Activated naive CD4-positive, alpha-beta T cell treated with anti-CD3 and anti-CD28 coated beads, Interleukin-2, amount 50 U/mL, for 24 hours (primary cell): ENCODE results near the gene MYO1F.

ENCODE experiments used
- H3K27ac Mint-ChIP-seq: one replicate; pipeline ENCODE4 v1.8.0; 2021; ENCODE audit warnings: mild to moderate bottlenecking, mixed read lengths
- H3K27me3 Mint-ChIP-seq: one replicate; pipeline ENCODE4 v1.8.0; 2021; ENCODE audit warnings: mixed read lengths
- H3K36me3 Mint-ChIP-seq: one replicate; pipeline ENCODE4 v1.8.0; 2021; ENCODE audit warnings: mixed read lengths
- H3K4me1 Mint-ChIP-seq: one replicate; pipeline ENCODE4 v1.8.0; 2021; ENCODE audit warnings: mixed read lengths
- H3K4me3 Mint-ChIP-seq: one replicate; pipeline ENCODE4 v1.8.0; 2021; ENCODE audit warnings: mild to moderate bottlenecking, mixed read lengths
- H3K9me3 Mint-ChIP-seq: one replicate; pipeline ENCODE4 v1.8.0; 2021; ENCODE audit warnings: mixed read lengths

Gene MYO1F

DNA sequence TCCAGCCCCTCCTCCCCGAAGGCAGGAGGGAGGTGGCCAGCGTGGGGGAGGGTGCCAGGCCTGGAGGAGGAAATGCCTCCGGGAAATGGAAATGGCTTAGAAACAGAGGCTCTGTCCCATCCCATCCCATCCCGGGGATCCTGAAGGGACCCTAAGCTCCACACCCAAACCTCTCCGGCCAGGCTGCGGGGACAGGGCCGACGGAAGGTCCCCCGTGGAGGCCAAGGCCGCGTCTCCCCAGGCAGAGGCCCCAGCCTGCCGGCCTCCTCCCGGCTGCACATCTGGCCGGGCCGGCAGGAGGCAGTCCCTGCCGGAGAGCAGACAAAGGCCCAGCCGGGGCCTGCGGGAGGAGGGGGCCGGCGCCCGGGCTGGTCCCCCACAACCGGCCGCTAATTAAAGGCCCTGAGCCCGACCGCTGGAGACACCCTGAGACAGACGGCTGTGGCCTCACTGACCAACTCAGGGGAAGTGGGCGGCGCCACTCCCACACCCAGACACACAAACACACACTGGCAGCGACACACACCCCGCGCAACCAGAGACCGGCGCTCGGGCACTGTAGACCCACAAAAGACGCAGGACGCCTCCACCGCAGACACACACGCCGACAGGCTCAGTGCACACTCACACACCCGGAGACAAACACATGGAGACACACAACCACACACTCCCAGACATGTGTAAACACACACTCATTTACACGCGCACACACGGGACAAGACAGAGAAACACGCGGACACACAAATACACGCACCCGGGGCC, 32.2 kb upstream of the MYO1F start:
- peaks cover 51% of the 10 kb centered on the region for H3K4me1 Mint-ChIP-seq
- H3K27ac Mint-ChIP-seq = peak overlapping the region; percentile 93
- H3K36me3 Mint-ChIP-seq = peaks cover 4% of the 10 kb centered on the region
- peak overlapping the region; percentile 94 for H3K4me3 Mint-ChIP-seq
- H3K9me3 Mint-ChIP-seq = no peaks in the 10 kb centered on the region
- no peaks in the 10 kb centered on the region for H3K27me3 Mint-ChIP-seq

DNA sequence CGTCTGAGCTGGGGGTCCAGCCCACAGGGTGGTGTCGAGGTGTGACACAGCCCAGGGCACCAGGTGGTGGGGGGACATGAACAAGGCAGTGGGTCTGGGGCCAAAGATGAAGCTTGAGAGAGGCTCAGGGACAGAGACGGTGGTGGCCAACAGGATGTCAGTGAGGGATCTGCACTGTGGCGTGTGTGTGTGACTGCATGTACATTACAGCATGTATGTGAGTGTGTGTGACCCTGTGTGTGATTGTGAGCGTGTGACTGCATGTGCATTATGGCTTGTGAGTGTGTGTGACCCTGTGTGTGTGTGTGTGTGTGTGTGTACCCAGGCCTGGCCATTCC, 31.7 kb upstream of the MYO1F start:
- H3K27me3 Mint-ChIP-seq = no peaks in the 10 kb centered on the region
- peak overlapping the region; percentile 66 for H3K27ac Mint-ChIP-seq
- H3K4me1 Mint-ChIP-seq = peaks cover 51% of the 10 kb centered on the region
- H3K9me3 Mint-ChIP-seq = no peaks in the 10 kb centered on the region
- peaks cover 4% of the 10 kb centered on the region for H3K36me3 Mint-ChIP-seq
- H3K4me3 Mint-ChIP-seq = peak overlapping the region; percentile 60

DNA sequence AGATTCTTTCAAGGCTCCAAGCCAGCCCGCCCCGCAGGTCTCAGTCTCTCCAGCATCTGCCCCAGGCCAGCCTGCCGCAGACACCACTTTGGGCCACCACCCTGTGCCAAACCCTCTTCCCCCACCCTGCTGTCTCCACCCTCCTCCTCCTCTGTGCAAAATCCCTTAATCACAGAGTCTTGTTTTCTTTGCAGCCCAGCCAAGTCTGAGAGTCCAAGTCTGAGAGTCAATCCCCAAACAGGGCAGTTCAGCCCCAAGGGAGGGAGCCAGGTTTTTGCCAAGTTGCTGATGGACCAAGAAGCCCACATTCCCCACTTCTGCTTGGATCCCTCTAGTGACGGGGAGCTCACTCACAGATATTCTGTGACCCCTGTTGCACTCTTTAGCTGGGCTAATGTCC, 30.1 kb upstream of the MYO1F start:
- no peak overlapping the region for H3K4me3 Mint-ChIP-seq
- no peak overlapping the region for H3K27ac Mint-ChIP-seq
- H3K36me3 Mint-ChIP-seq = peaks cover 6% of the 10 kb centered on the region
- H3K9me3 Mint-ChIP-seq = no peaks in the 10 kb centered on the region
- H3K27me3 Mint-ChIP-seq = no peaks in the 10 kb centered on the region
- H3K4me1 Mint-ChIP-seq = peaks cover 45% of the 10 kb centered on the region

DNA sequence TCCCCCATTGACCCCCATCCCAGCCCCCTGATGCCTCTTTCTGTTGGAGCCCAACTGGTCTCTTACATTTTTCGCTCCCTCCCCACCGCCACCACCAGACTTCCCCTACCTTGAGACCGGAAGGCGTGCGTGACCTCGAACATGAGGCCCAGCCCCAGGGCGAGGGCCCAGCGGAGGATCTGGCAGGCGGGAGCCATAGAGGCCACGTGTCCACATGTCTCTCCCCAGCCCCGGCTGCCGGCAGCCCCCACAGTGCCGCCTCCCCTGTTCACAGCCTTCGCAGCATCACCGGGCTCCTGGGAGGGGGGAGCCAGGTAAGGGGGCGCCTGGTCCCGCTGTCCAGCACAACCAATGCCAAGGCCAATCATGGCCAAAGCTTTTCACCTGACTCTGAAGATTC, 28.3 kb upstream of the MYO1F start:
- Mint-ChIP-seq H3K36me3 (peaks cover 9% of the 10 kb centered on the region), H3K9me3 (no peaks in the 10 kb centered on the region), H3K27ac (no peak overlapping the region), H3K4me1 (peaks cover 36% of the 10 kb centered on the region), H3K27me3 (no peaks in the 10 kb centered on the region), H3K4me3 (no peak overlapping the region)

DNA sequence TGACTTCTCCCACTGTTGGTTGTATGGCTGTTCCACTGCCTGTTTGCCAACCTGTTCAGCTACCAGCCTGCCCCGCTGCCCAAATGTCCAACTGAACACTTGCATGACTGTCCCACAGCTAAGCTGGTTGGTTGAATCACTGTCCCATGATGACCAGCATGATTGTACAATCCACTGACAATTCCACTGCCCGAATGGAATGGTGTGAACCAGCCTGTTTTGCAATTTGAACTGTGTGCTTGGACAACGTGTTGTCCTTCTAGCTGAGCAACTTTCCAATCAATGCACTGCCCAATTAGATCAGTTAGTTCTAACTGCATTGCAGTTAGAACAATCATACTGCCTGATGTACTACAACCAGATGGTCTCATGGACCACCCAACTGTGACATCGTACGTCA, 24.6 kb upstream of the MYO1F start:
- H3K27me3 Mint-ChIP-seq = no peaks in the 10 kb centered on the region
- H3K27ac Mint-ChIP-seq = no peak overlapping the region
- H3K36me3 Mint-ChIP-seq = peaks cover 9% of the 10 kb centered on the region
- peaks cover 3% of the 10 kb centered on the region for H3K4me1 Mint-ChIP-seq
- no peak overlapping the region for H3K4me3 Mint-ChIP-seq
- H3K9me3 Mint-ChIP-seq = no peaks in the 10 kb centered on the region

DNA sequence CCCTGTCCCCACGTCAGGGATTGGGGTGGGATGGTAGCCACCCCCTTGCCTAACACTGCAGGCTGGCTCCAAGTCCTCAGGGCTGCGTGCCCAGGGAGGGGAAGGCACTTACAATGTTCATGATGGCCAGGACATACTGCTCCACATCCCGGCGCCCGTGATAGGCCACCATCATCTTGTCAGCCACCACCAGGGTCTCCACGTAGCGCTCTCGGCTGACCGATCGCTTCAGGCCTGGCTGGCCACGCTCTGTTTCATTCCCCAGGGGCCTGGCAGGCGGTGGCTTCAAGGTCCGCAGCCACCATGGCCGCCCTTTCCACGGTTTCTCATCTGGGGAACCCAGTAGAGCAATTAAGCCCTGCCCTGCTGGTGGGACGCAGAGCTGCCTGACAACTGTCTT, 23.6 kb upstream of the MYO1F start:
- no peak overlapping the region for H3K4me3 Mint-ChIP-seq
- no peak overlapping the region for H3K27ac Mint-ChIP-seq
- H3K36me3 Mint-ChIP-seq = peaks cover 7% of the 10 kb centered on the region
- H3K27me3 Mint-ChIP-seq = no peaks in the 10 kb centered on the region
- H3K9me3 Mint-ChIP-seq = no peaks in the 10 kb centered on the region
- H3K4me1 Mint-ChIP-seq = no peaks in the 10 kb centered on the region

DNA sequence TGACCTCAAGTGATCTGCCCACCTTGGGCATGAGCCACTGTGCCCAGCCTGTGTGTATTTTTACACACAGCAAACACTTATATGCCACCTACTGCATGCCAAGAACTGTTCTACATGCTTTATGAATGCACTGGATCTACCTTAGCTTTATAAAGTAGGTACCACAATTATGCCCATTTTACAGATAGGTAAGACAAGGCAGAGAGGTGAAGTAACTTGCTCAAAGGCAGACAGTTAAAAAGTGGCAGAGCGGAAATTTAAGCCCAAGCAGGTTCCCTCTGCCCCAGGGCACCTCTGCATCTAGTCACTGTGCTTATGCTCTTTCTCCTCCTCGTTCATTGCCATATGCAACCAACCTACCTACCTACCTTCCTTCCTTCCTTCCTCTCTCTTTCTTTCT, 22.8 kb upstream of the MYO1F start:
- peaks cover 7% of the 10 kb centered on the region for H3K36me3 Mint-ChIP-seq
- H3K27ac Mint-ChIP-seq = no peak overlapping the region
- no peaks in the 10 kb centered on the region for H3K4me1 Mint-ChIP-seq
- H3K4me3 Mint-ChIP-seq = no peak overlapping the region
- H3K9me3 Mint-ChIP-seq = no peaks in the 10 kb centered on the region
- no peaks in the 10 kb centered on the region for H3K27me3 Mint-ChIP-seq

DNA sequence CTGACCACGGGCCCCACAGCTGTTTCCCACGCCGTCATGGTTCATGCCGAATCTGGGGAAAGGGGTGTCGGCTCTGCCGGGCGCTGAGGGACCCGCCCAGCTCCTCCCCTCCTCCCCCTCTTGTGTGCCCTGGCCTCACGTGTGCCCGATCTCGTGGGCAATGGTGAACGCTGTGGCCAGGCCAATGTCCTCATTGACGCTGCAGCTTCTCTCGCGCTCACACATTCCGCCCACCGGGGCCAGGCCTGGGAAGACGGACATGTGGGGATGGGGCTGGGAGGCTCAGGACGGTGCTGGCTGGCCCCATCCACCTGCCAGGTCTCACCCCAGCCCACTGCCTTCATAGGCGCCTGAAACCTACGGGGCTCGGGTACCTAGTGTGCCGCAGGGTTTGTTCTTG, 18.9 kb upstream of the MYO1F start:
- Mint-ChIP-seq H3K9me3 (no peaks in the 10 kb centered on the region), H3K36me3 (peaks cover 2% of the 10 kb centered on the region), H3K4me1 (peaks cover 10% of the 10 kb centered on the region), H3K27me3 (no peaks in the 10 kb centered on the region), H3K4me3 (no peak overlapping the region), H3K27ac (no peak overlapping the region)

DNA sequence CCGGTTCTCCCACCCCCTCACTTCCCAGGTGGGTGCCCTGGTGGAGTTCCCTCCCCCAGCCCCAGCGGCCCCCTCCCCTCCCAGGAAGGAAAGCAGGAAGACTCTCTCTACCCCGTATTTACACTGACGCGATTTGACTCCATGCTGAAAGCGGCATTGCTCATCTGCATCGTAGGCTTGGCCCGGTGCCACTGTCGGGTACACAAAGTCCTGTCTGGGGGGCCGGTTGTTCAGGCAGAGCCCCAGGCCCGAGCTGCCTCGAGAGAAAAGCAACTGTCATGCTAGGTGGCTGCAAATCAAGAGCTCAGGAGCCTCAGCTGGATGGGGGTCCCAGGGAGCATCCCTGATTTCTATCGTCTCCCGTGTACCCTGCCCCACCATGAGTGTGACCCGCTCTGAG, 18.4 kb upstream of the MYO1F start:
- H3K27me3 Mint-ChIP-seq = no peaks in the 10 kb centered on the region
- H3K27ac Mint-ChIP-seq = peak overlapping the region; percentile 51
- peaks cover 2% of the 10 kb centered on the region for H3K36me3 Mint-ChIP-seq
- peaks cover 10% of the 10 kb centered on the region for H3K4me1 Mint-ChIP-seq
- no peaks in the 10 kb centered on the region for H3K9me3 Mint-ChIP-seq
- no peak overlapping the region for H3K4me3 Mint-ChIP-seq

DNA sequence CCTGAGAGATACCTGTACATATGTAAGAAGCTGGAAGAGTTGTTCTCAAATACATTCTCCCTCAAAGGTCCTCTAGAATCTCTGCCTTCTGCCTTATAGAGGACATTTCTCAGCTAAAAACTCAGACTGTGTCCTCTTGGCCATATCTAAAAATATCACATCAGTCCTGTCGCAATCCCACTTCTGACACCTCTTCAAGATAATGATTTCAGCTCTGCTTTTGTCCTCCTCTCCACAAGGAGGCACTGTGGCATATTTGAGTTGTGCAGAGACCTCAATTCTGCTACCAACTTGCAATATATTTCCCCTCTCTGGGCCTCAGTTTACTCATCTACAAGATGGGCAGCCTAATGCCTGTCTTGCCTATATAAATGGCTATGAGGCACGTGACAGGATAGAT, 16.7 kb upstream of the MYO1F start:
- H3K9me3 Mint-ChIP-seq = no peaks in the 10 kb centered on the region
- peaks cover 10% of the 10 kb centered on the region for H3K4me1 Mint-ChIP-seq
- H3K27ac Mint-ChIP-seq = no peak overlapping the region
- H3K27me3 Mint-ChIP-seq = no peaks in the 10 kb centered on the region
- peaks cover 2% of the 10 kb centered on the region for H3K36me3 Mint-ChIP-seq
- H3K4me3 Mint-ChIP-seq = peak overlapping the region; percentile 15

DNA sequence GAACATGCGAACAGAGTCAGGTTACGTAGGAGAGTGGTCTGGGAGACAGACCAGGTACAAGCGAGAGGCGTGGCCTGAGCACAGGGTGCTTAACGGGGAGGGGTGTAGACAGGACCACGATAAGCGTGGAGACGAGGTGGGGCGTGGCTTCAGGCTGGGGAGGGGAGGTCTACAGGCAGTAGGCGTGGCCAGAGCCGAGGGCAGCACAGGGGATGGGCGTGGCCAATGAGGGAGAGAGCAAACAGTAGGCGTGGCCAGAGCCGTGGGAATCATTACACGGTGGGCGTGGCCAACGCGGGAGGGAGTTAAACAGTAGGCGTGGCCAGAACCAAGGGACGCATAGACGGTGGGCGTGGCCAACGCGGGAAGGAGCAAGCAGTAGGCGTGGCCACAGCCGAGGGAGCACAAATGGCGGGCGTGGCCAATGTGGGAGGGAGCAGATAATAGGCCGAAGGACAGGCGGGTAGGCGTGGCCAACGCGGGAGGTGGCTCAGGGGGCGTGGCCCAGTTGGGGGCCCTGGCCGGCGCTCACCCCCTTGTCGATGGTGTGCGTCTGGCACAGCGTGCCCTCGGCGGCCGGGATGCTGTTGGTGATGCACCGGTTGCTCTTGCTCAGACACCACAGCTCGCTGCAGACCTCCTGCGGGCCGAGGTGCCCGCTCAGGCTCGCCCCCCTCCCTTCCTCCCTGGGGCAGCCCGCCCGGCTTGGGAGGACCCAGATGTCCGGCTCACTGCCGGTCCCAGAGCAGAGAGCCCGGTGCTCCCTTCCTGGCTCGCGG, 15.2 kb upstream of the MYO1F start:
- H3K4me3 Mint-ChIP-seq = peak overlapping the region; percentile 76
- no peaks in the 10 kb centered on the region for H3K9me3 Mint-ChIP-seq
- H3K4me1 Mint-ChIP-seq = peaks cover 10% of the 10 kb centered on the region
- H3K36me3 Mint-ChIP-seq = peaks cover 2% of the 10 kb centered on the region
- no peaks in the 10 kb centered on the region for H3K27me3 Mint-ChIP-seq
- no peak overlapping the region for H3K27ac Mint-ChIP-seq

DNA sequence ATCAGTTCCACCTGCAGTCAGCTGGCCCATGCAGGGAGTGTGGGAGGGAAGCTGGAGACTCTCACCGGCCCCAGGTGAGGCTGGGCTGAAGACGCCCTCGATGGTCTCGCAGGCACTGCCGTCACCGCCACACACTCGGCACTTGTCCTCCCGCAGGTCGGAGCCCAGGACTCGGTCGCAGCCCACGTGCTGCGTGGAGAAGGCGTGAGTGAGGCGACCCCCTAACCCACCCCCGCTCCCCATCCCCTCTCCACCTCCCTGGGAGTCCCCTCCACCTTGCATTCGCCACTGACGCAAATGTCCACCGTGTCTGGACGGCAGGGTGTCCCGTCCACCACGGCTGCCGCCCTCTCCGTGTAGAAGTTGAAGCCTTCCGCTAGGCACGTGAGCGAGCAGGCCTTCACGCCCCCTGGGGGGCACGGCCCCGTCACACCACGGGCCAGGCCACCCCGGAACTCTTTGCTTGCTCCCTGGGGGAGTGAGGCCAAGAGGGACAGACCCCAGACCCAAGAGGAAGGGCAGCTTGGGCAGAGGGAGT, 12.0 kb upstream of the MYO1F start:
- H3K9me3 Mint-ChIP-seq = no peaks in the 10 kb centered on the region
- peaks cover 6% of the 10 kb centered on the region for H3K4me1 Mint-ChIP-seq
- no peaks in the 10 kb centered on the region for H3K36me3 Mint-ChIP-seq
- no peaks in the 10 kb centered on the region for H3K27me3 Mint-ChIP-seq
- H3K4me3 Mint-ChIP-seq = no peak overlapping the region
- H3K27ac Mint-ChIP-seq = no peak overlapping the region

DNA sequence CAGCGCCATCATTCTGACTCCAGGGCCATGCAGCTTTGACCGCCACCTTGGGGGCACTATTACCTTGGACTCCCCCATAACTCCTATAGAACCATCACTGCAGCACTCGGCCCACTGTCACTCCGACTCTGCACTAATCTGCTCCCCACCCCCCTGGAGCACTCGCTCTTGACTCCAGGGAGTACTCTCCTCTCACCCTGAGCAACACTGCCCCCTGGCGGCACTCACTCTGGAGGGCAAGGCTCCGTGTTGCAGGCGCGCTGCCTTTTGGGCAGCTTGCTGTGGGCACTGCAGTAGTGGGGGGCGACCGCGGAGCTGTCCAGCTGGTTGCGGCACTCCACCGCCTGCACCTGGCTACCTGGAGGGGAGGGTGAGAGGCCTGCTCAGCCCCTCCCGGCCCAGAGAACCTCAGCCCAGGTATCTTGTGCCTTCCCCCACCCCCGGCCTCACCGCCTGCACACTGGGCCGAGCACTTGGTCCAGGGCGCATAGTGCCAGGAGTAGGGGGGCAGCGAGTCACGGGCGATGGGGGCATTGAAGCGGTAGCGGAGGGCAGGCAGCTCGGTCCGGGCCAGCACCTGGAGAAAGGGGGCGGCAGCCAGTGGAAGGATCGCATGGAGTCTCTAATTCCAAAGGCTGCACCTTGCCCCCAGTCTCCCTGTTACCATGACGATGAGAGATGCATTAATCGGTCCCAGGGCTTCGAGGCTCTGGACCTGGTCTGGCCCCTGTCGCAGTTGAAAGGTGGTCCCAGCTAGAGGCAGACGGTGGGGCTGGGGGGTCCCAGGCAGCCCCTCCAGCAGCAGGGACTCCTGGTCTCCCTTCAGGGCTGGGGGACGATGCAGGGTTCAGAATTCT, 8.9 kb upstream of the MYO1F start:
- peaks cover under 1% of the 10 kb centered on the region for H3K4me1 Mint-ChIP-seq
- no peak overlapping the region for H3K4me3 Mint-ChIP-seq
- H3K27ac Mint-ChIP-seq = no peak overlapping the region
- no peaks in the 10 kb centered on the region for H3K27me3 Mint-ChIP-seq
- no peaks in the 10 kb centered on the region for H3K36me3 Mint-ChIP-seq
- H3K9me3 Mint-ChIP-seq = no peaks in the 10 kb centered on the region

DNA sequence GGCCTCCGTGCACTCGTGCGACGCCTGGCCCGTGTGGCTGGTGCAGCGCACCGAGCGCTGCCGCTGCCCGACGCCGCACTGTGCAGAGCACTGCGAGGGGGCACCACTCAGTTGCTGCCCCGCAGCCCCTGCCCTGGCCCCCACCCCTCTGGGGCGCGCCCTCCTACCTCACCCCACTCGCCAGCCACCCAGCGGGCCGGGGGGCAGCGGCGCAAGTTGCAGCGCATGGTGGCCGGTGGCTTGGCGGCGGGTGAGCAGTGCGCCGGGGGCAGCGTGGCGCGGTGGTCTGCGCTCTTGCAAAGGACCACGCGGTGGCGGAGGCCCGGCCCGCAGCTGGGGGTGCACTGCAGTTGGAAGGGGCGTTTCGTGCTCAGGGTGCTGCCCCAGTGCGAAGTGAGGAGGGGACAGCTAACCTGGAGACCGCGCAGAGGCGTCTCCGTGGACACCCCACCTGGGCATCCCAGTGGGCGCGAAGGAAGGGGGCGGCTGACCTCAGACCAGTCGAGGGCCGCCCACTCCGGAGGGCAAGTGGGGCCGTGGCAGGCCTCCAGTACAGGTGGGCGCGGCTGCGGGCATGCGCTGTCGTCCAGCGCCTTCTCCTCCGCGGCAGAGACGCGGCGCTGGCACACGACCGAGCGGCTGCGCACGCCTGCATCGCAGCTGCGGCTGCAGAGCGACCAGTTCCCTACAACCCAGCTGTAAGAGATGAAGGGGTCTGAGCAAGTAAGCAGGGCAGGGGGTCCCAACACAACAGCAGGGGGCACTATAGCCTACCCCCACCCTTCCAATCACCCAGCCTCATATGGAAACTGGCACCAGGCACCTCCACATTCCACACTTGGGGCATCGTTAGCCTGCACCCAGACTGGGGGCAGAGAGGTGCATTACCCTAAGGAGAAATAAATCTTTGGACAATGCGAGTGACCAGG, 8.0 kb upstream of the MYO1F start:
- H3K4me3 Mint-ChIP-seq = no peak overlapping the region
- H3K9me3 Mint-ChIP-seq = no peaks in the 10 kb centered on the region
- no peaks in the 10 kb centered on the region for H3K27me3 Mint-ChIP-seq
- H3K4me1 Mint-ChIP-seq = peaks cover 3% of the 10 kb centered on the region
- no peak overlapping the region for H3K27ac Mint-ChIP-seq
- H3K36me3 Mint-ChIP-seq = no peaks in the 10 kb centered on the region
